ENCODE data around the gene NFKBIZ. TPM values are rescaled to one million over a fixed set of nuclear protein-coding genes. Genes with fewer than 3 reads are reported as not detected.
A peak's percentile ranks its signal among the peaks of the same experiment; 100 is the strongest.

The NFKBIZ gene
- total and polyA plus RNA-seq, 9 of the 15 experiments (the other 6 are each of a cell fraction or from before 2014, with no cell fraction given): 1.2 to 13.7 (median 5.7) TPM

- TF ChIP-seq, protein P1, sequence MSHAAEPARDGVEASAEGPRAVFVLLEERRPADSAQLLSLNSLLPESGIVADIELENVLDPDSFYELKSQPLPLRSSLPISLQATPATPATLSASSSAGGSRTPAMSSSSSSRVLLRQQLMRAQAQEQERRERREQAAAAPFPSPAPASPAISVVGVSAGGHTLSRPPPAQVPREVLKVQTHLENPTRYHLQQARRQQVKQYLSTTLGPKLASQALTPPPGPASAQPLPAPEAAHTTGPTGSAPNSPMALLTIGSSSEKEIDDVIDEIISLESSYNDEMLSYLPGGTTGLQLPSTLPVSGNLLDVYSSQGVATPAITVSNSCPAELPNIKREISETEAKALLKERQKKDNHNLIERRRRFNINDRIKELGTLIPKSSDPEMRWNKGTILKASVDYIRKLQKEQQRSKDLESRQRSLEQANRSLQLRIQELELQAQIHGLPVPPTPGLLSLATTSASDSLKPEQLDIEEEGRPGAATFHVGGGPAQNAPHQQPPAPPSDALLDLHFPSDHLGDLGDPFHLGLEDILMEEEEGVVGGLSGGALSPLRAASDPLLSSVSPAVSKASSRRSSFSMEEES (CRISPR knock-in tag; IDR thresholded peaks at IDR 0.05): no peak
- TF ChIP-seq ZNF764 (CRISPR knock-in tag; IDR thresholded peaks at IDR 0.05; ENCODE audit: low read depth) (no peak), POLR2AphosphoS2 (IDR thresholded peaks at IDR 0.05; ENCODE audit: low read length) (no peak), FOXP4 (CRISPR knock-in tag; IDR thresholded peaks at IDR 0.05; ENCODE audit: borderline replicate concordance) (no peak), ETV1 (tag; conservative IDR thresholded peaks at IDR 0.05; ENCODE audit: low read depth) (no peak), PBX2 (CRISPR knock-in tag; IDR thresholded peaks at IDR 0.05; ENCODE audit: low read depth) (no peak), PBX2 (tag; conservative IDR thresholded peaks at IDR 0.05; ENCODE audit: low read depth) (no peak), ZFX (CRISPR knock-in tag; IDR thresholded peaks at IDR 0.05) (peak; percentile 86), GABPA (tag; conservative IDR thresholded peaks at IDR 0.05; ENCODE audit: low read depth) (peak; percentile 42), HNRNPUL1 (IDR thresholded peaks at IDR 0.05; ENCODE audit: low read length) (no peak), ZNF274 (IDR thresholded peaks at IDR 0.05; ENCODE audit: borderline replicate concordance, low read depth, low read length) (no peak)
- TF ChIP-seq, protein P2, sequence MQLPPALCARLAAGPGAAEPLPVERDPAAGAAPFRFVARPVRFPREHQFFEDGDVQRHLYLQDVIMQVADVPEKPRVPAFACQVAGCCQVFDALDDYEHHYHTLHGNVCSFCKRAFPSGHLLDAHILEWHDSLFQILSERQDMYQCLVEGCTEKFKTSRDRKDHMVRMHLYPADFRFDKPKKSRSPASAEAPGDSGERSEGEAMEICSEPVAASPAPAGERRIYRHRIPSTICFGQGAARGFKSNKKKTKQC (CRISPR knock-in tag; IDR thresholded peaks at IDR 0.05): no peak
- TF ChIP-seq, protein P3, sequence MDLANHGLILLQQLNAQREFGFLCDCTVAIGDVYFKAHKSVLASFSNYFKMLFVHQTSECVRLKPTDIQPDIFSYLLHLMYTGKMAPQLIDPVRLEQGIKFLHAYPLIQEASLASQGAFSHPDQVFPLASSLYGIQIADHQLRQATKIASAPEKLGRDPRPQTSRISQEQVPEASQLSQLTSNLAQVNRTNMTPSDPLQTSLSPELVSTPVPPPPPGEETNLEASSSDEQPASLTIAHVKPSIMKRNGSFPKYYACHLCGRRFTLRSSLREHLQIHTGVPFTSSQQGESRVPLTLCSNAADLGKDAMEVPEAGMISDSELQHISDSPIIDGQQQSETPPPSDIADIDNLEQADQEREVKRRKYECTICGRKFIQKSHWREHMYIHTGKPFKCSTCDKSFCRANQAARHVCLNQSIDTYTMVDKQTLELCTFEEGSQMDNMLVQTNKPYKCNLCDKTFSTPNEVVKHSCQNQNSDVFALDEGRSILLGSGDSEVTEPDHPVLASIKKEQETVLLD (IDR thresholded peaks at IDR 0.05): no peak
Observed at GRCh38 chr3:101848754-101849713, at the start of gene NFKBIZ (continued).
